Duodenal mucosa (tissue), 2 donors: ENCODE results near the gene PP2D1.
"Not testable (repeated sequence)": the region's sequence is repeated elsewhere in the genome, so short reads cannot be mapped to it uniquely, and the experiment has no call there.

ENCODE experiments used
- H3K27ac ChIP-seq: one replicate; pipeline ENCODE4 v1.7.0; 2013; ENCODE audit warnings: low read depth, low read length
- H3K27me3 ChIP-seq, 2 donors: one replicate each; pipeline ENCODE4 v1.7.0; 2013; ENCODE audit warnings: low read length in 2 of 2, control low read depth in 1 of 2; ENCODE audit not compliant: insufficient read depth in 2 of 2, control insufficient read depth in 1 of 2
- H3K36me3 ChIP-seq, 2 donors: one replicate each; pipeline ENCODE4 v1.7.0; 2013; ENCODE audit warnings: low read length in 2 of 2, control low read depth in 1 of 2; ENCODE audit not compliant: insufficient read depth in 2 of 2, control insufficient read depth in 1 of 2
- H3K4me1 ChIP-seq, 2 donors: one replicate each; pipeline ENCODE4 v1.7.0; 2013; ENCODE audit warnings: low read length in 2 of 2, control low read depth in 1 of 2; ENCODE audit not compliant: insufficient read depth in 2 of 2, control insufficient read depth in 1 of 2
- H3K4me3 ChIP-seq, 2 donors: one replicate each; pipeline ENCODE4 v1.7.0; 2013; ENCODE audit warnings: low read length in 2 of 2, low read depth in 1 of 2
- H3K9ac ChIP-seq, 2 donors: one replicate each; pipeline ENCODE4 v1.7.0; 2013; ENCODE audit warnings: low read length in 2 of 2, low read depth in 1 of 2
- H3K9me3 ChIP-seq, 2 donors: one replicate each; pipeline ENCODE4 v1.7.0; 2013; ENCODE audit warnings: low read length in 2 of 2, control low read depth in 1 of 2; ENCODE audit not compliant: control insufficient read depth in 1 of 2

Gene PP2D1

GRCh38 chr3:19988904-19989303 is 23.2 kb downstream of the PP2D1 start:
- H3K27me3 ChIP-seq, H3K4me3 ChIP-seq, H3K4me1 ChIP-seq, H3K9me3 ChIP-seq, H3K27ac ChIP-seq, H3K9ac ChIP-seq: not testable (repeated sequence)
- peaks cover 0 to 10% of the 10 kb centered on the region in 2 donors for H3K36me3 ChIP-seq

GRCh38 chr3:19972054-19972453 is 40.0 kb downstream of the PP2D1 start:
- H3K9ac ChIP-seq, result no peak overlapping the region
- no peaks in the 10 kb centered on the region for H3K27me3 ChIP-seq
- no peak overlapping the region for H3K27ac ChIP-seq
- H3K4me1 ChIP-seq, result no peaks in the 10 kb centered on the region
- no peaks in the 10 kb centered on the region for H3K9me3 ChIP-seq
- peaks cover 8 to 28% of the 10 kb centered on the region in 2 donors for H3K36me3 ChIP-seq
- H3K4me3 ChIP-seq, result no peak overlapping the region

- no peak overlapping the region for H3K27ac ChIP-seq
Measured at GRCh38 chr3:19970327-19970726, 41.7 kb downstream of the PP2D1 start.

GRCh38 chr3:19967812-19968211 is 44.3 kb downstream of the PP2D1 start:
- no peaks in the 10 kb centered on the region for H3K9me3 ChIP-seq
- no peak overlapping the region for H3K27ac ChIP-seq
- peaks cover 3 to 4% of the 10 kb centered on the region in 2 donors for H3K36me3 ChIP-seq
- H3K27me3 ChIP-seq, result no peaks in the 10 kb centered on the region
- H3K4me3 ChIP-seq, result no peak overlapping the region
- H3K9ac ChIP-seq, result no peak overlapping the region
- H3K4me1 ChIP-seq, result no peaks in the 10 kb centered on the region

More at GRCh38 chr3:19970327-19970726, 41.7 kb downstream of the PP2D1 start:
- no peak overlapping the region for H3K9ac ChIP-seq
- H3K9me3 ChIP-seq, result no peaks in the 10 kb centered on the region
- no peaks in the 10 kb centered on the region for H3K27me3 ChIP-seq
- no peaks in the 10 kb centered on the region for H3K4me1 ChIP-seq
- no peak overlapping the region for H3K4me3 ChIP-seq
- H3K36me3 ChIP-seq, result peaks cover 5 to 12% of the 10 kb centered on the region in 2 donors

- H3K4me1 ChIP-seq, result no peaks in the 10 kb centered on the region
- no peaks in the 10 kb centered on the region for H3K27me3 ChIP-seq
- H3K27ac ChIP-seq, result no peak overlapping the region
- peaks cover 3 to 8% of the 10 kb centered on the region in 2 donors for H3K36me3 ChIP-seq
- H3K9me3 ChIP-seq, result no peaks in the 10 kb centered on the region
- no peak overlapping the region for H3K4me3 ChIP-seq
- no peak overlapping the region for H3K9ac ChIP-seq
Measured at GRCh38 chr3:19967208-19967607, 44.9 kb downstream of the PP2D1 start.

- Histone ChIP-seq H3K27ac (no peak overlapping the region), H3K4me1 (peaks cover 0 to under 1% of the 10 kb centered on the region in 2 donors), H3K4me3 (no peak overlapping the region), H3K36me3 (peaks cover 0 to 3% of the 10 kb centered on the region in 2 donors), H3K27me3 (no peaks in the 10 kb centered on the region), H3K9ac (no peak overlapping the region), H3K9me3 (no peaks in the 10 kb centered on the region)
Measured at GRCh38 chr3:19961960-19962359, 50.1 kb downstream of the PP2D1 start.

- Histone ChIP-seq H3K27me3 (no peaks in the 10 kb centered on the region), H3K9ac (no peak overlapping the region), H3K4me3 (no peak overlapping the region), H3K27ac (no peak overlapping the region), H3K4me1 (peaks cover 0 to 2% of the 10 kb centered on the region in 2 donors), H3K36me3 (peaks cover 0 to 7% of the 10 kb centered on the region in 2 donors), H3K9me3 (no peaks in the 10 kb centered on the region)
Measured at GRCh38 chr3:19960696-19961095, 51.4 kb downstream of the PP2D1 start.

GRCh38 chr3:19959505-19959904 is 52.6 kb downstream of the PP2D1 start:
- H3K4me1 ChIP-seq, result peaks cover 0 to 2% of the 10 kb centered on the region in 2 donors
- H3K9me3 ChIP-seq, result no peaks in the 10 kb centered on the region
- H3K27me3 ChIP-seq, result no peaks in the 10 kb centered on the region
- H3K4me3 ChIP-seq, result no peak overlapping the region
- no peak overlapping the region for H3K9ac ChIP-seq
- H3K36me3 ChIP-seq, result peaks cover 0 to 12% of the 10 kb centered on the region in 2 donors
- no peak overlapping the region for H3K27ac ChIP-seq

- not testable (repeated sequence) for H3K27me3 ChIP-seq, H3K4me1 ChIP-seq, H3K4me3 ChIP-seq, H3K9me3 ChIP-seq, H3K27ac ChIP-seq, H3K9ac ChIP-seq
- H3K36me3 ChIP-seq, result peaks cover 4 to 14% of the 10 kb centered on the region in 2 donors
Measured at GRCh38 chr3:19957354-19957753, 54.7 kb downstream of the PP2D1 start.

- Histone ChIP-seq H3K36me3 (peaks cover 4 to 29% of the 10 kb centered on the region in 2 donors), H3K9ac (no peak overlapping the region), H3K4me3 (no peak overlapping the region), H3K27me3 (no peaks in the 10 kb centered on the region), H3K27ac (no peak overlapping the region), H3K4me1 (peaks cover 2 to 3% of the 10 kb centered on the region in 2 donors), H3K9me3 (no peaks in the 10 kb centered on the region)
Measured at GRCh38 chr3:19954676-19955075, 57.4 kb downstream of the PP2D1 start.

GRCh38 chr3:19950316-19950715 is 61.7 kb downstream of the PP2D1 start:
- no peaks in the 10 kb centered on the region for H3K27me3 ChIP-seq
- H3K9ac ChIP-seq, result no peak overlapping the region
- H3K4me3 ChIP-seq, result no peak overlapping the region
- H3K4me1 ChIP-seq, result peaks cover 20 to 21% of the 10 kb centered on the region in 2 donors
- no peak overlapping the region for H3K27ac ChIP-seq
- H3K36me3 ChIP-seq, result peaks cover 4 to 25% of the 10 kb centered on the region in 2 donors
- no peaks in the 10 kb centered on the region for H3K9me3 ChIP-seq
